ENCODE measurements around the gene HSD17B1. TPM values are rescaled to one million over a fixed set of nuclear protein-coding genes. Genes with fewer than 3 reads are reported as not detected.

HSD17B1 gene
- total and polyA plus RNA-seq, 3 experiments from 2014 or later: 0.29 to 0.48 (median 0.37) TPM

DNA sequence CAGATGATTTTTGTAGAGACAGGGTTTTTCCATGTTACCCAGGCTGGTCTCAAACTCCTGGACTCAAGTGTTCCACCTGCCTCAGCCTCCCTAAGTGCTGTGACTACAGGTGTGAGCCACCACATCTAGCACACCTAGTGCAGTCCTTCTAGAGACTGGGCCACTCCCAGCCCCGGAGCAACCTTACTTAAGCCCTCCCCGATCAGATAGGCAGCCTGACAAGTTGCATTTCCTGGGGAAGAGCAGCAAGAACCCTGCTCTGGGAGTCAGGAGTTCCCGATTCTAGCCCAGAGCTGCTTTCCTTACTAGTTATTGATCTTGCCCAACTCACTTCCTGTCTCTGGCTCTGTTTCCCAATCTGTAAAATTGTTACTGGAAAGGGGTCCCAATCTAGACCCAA lies 23.7 kb upstream of the HSD17B1 start:
- H3K27ac ChIP-seq (ENCODE audit: low read depth, low read length): no peak overlapping the region
- H3K27me3 Mint-ChIP-seq: peaks cover 0 to 3% of the 10 kb centered on the region in 2 donors
- H3K27ac Mint-ChIP-seq: peak overlapping the region in 5 of 8 donors; percentile 12 to 93 (median 84)
- H3K36me3 ChIP-seq (ENCODE audit: insufficient read depth, low read length): no peaks in the 10 kb centered on the region
- no peaks in the 10 kb centered on the region for H3K36me3 Mint-ChIP-seq
- H3K4me1 Mint-ChIP-seq: peaks cover 41 to 57% (median 48%) of the 10 kb centered on the region in 3 donors
- peak overlapping the region in 2 of 7 donors; percentile 24 to 26 for H3K4me3 Mint-ChIP-seq
- H3K4me1 ChIP-seq (ENCODE audit: insufficient read depth, low read length): peaks cover 34% of the 10 kb centered on the region
- ChIA-PET POLR2A (interaction anchor here (0.7 kb wide), 1 partner anchor 130 kb away, joined by 3 read pairs; the partner anchor contains the start of gene TUBG2), CTCF (interaction anchor here (0.7 to 2.0 kb wide), 6 partner anchors 11 to 207 kb away, joined by 3 to 11 read pairs (median 5); partner anchors contain the start of gene CAVIN1)
- H3K4me3 ChIP-seq (ENCODE audit: low read length): no peak overlapping the region
- H3K27me3 ChIP-seq (ENCODE audit: insufficient read depth, low read length, poor library complexity, severe bottlenecking): no peaks in the 10 kb centered on the region
- no peak for DNase-seq
- no peaks in the 10 kb centered on the region for H3K9me3 ChIP-seq (ENCODE audit: low read length)
- no peaks in the 10 kb centered on the region for H3K9me3 Mint-ChIP-seq

- Mint-ChIP-seq H3K27ac (peak overlapping the region in 7 of 8 donors; percentile 84 to 92 (median 88)), H3K4me1 (peaks cover 44 to 51% (median 46%) of the 10 kb centered on the region in 3 donors), H3K27me3 (no peaks in the 10 kb centered on the region), H3K9me3 (no peaks in the 10 kb centered on the region), H3K36me3 (peaks cover 0 to 1% (median 0%) of the 10 kb centered on the region in 3 donors), H3K4me3 (peak overlapping the region; percentile 83 to 92 (median 86))
- H3K4me1 ChIP-seq (ENCODE audit: insufficient read depth, low read length): peaks cover 42% of the 10 kb centered on the region
- CTCF ChIA-PET: interaction anchor here (0.9 to 1.8 kb wide), 6 partner anchors 47 to 219 kb away, joined by 3 to 11 read pairs (median 5); partner anchors contain the start of genes CAVIN1, PSMC3IP and STAT3
- no peak for DNase-seq
- H3K27me3 ChIP-seq (ENCODE audit: insufficient read depth, low read length, poor library complexity, severe bottlenecking): no peaks in the 10 kb centered on the region
- H3K27ac ChIP-seq (ENCODE audit: low read depth, low read length): no peak overlapping the region
- H3K9me3 ChIP-seq (ENCODE audit: low read length): no peaks in the 10 kb centered on the region
- H3K36me3 ChIP-seq (ENCODE audit: insufficient read depth, low read length): no peaks in the 10 kb centered on the region
- H3K4me3 ChIP-seq (ENCODE audit: low read length): no peak overlapping the region
- POLR2A ChIA-PET: interaction anchor here (1.1 to 1.3 kb wide), 2 partner anchors 17 to 23 kb away, joined by 3 read pairs; no protein-coding TSS in a partner anchor
Observed at GRCh38 chr17:42530952-42531454, 21.7 kb upstream of the HSD17B1 start.

- Mint-ChIP-seq H3K27me3 (no peaks in the 10 kb centered on the region), H3K36me3 (peaks cover 0 to 1% (median 0%) of the 10 kb centered on the region in 3 donors), H3K27ac (peak overlapping the region; percentile 43 to 92 (median 89)), H3K4me3 (peak overlapping the region; percentile 83 to 92 (median 86)), H3K9me3 (no peaks in the 10 kb centered on the region), H3K4me1 (peaks cover 46 to 53% (median 47%) of the 10 kb centered on the region in 3 donors)
- Histone ChIP-seq H3K27ac (ENCODE audit: low read depth, low read length) (peak overlapping the region; percentile 43), H3K9me3 (ENCODE audit: low read length) (no peaks in the 10 kb centered on the region), H3K4me3 (ENCODE audit: low read length) (peak overlapping the region; percentile 65), H3K4me1 (ENCODE audit: insufficient read depth, low read length) (peaks cover 44% of the 10 kb centered on the region), H3K27me3 (ENCODE audit: insufficient read depth, low read length, poor library complexity, severe bottlenecking) (no peaks in the 10 kb centered on the region), H3K36me3 (ENCODE audit: insufficient read depth, low read length) (no peaks in the 10 kb centered on the region)
- CTCF ChIA-PET: interaction anchor here (0.7 to 1.8 kb wide), 5 partner anchors 9 to 47 kb away, joined by 3 to 7 read pairs (median 3); partner anchors contain the start of gene MLX
- peak; percentile 40 to 68 (median 54) for DNase-seq
- POLR2A ChIA-PET: interaction anchor here (0.7 to 1.3 kb wide), 2 partner anchors 9 to 17 kb away, joined by 3 read pairs; no protein-coding TSS in a partner anchor
Observed at GRCh38 chr17:42531455-42532354, 21.0 kb upstream of the HSD17B1 start.

DNA sequence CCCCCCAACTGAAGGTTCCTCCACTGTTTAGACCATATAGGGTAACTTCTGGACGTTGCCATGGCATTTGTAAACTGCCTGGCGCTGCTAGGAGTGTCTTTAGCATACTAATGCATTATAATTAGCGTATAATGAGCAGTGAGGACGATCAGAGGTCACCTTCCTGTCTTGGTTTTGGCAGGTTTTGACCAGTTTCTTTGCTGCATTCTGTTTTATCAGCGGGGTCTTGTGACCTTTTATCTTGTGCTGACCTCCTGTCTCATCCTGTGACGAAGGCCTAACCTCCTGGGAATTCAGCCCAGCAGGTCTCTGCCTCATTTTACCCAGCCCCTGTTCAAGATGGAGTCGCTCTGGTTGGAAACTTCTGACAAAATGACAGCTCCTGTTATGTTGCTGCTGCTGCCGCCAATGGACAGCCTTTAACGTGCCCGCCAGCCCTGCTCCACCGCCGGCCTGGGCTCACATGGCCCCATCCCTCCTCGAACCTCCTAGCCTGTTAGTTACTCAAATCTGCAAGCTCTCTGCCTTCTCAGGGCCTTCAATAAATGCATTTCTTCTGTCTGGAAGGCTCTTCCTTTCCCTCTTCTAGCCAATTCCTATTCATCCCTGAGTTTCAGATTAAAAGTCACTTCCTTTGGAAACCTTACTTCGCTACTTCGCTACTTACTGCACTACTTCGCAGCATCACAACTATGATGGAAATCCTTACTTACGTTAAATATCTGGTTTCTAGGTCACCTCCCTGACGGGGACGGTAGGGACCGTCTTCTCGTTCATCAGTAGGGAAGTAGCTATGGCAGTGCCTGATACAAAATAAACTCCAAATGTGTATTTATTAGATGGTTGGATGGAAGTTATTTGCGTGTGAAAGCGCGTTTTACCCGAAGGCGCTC lies 17.3 kb upstream of the HSD17B1 start:
- POLR2A ChIA-PET: interaction anchor here (0.5 to 1.4 kb wide), 7 partner anchors 13 to 142 kb away, joined by 3 to 11 read pairs (median 3); partner anchors contain the start of genes RETREG3 and TUBG1
- H3K9me3 Mint-ChIP-seq: no peaks in the 10 kb centered on the region
- peaks cover 0 to 10% (median 0%) of the 10 kb centered on the region in 3 donors for H3K36me3 Mint-ChIP-seq
- Histone ChIP-seq H3K36me3 (ENCODE audit: insufficient read depth, low read length) (peaks cover 5% of the 10 kb centered on the region), H3K4me3 (ENCODE audit: low read length) (peak overlapping the region; percentile 39), H3K9me3 (ENCODE audit: low read length) (no peaks in the 10 kb centered on the region), H3K4me1 (ENCODE audit: insufficient read depth, low read length) (peaks cover 32% of the 10 kb centered on the region), H3K27me3 (ENCODE audit: insufficient read depth, low read length, poor library complexity, severe bottlenecking) (no peaks in the 10 kb centered on the region), H3K27ac (ENCODE audit: low read depth, low read length) (peak overlapping the region; percentile 55)
- H3K27ac Mint-ChIP-seq: peak overlapping the region; percentile 20 to 89 (median 47)
- CTCF ChIA-PET: interaction anchor here (0.6 to 2.0 kb wide), 5 partner anchors 8 to 348 kb away, joined by 3 to 10 read pairs (median 7); partner anchors contain the start of gene PSMC3IP
- H3K4me1 Mint-ChIP-seq: peaks cover 35 to 53% (median 39%) of the 10 kb centered on the region in 3 donors
- H3K27me3 Mint-ChIP-seq: no peaks in the 10 kb centered on the region
- no peak for DNase-seq
- peak overlapping the region; percentile 67 to 87 (median 80) for H3K4me3 Mint-ChIP-seq

DNA sequence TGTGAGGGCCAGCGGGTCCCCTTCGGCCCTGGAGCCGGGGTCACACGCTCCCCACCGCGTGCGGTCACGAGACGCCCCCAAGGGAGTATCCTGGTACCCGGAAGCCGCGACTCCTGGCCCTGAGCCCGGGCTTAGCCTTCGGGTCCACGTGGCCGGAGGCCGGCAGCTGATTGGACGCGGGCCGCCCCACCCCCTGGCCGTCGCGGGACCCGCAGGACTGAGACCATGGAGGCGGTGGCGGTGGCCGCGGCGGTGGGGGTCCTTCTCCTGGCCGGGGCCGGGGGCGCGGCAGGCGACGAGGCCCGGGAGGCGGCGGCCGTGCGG lies 16.7 kb upstream of the HSD17B1 start, which contains the start of gene NAGLU:
Gene NAGLU (plus strand): TSS at position 194 of the 324 bp plus-strand sequence. CDS start 32 bp downstream, at position 226.
- H3K36me3 Mint-ChIP-seq: peaks cover 0 to 10% (median 0%) of the 10 kb centered on the region in 3 donors
- POLR2A ChIA-PET: interaction anchor here (0.5 to 1.4 kb wide), 10 partner anchors 11 to 147 kb away, joined by 3 to 11 read pairs (median 3); partner anchors contain the start of genes RETREG3, STAT3 and TUBG1
- H3K4me3 ChIP-seq (ENCODE audit: low read length): peak within 1 kb of the TSS; percentile 70

DNA sequence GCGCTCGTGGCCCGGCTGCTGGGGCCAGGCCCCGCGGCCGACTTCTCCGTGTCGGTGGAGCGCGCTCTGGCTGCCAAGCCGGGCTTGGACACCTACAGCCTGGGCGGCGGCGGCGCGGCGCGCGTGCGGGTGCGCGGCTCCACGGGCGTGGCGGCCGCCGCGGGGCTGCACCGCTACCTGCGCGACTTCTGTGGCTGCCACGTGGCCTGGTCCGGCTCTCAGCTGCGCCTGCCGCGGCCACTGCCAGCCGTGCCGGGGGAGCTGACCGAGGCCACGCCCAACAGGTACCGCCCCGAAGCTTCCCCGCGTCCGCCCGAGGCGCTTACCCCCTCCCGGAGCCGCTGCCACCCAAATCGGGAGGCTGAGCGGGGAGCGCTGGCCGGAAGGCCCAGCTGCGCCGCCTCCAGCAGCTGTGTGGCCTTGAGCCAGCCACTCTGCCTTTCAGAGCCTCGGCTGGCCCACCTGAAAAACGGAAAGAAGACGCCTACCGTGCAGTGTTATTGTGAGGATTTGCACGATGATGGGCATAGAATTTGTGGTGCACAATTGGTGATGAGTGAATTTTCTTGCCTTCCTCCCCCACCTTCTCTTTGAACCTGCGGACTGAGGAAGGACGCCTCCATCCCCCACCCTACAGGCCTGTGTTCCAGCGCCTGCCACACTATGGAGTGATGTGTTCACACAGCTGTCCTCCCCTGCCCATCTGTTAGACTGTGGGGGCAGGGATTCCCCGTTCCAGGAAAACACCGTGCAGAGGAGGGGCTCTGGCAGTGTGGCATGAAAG lies 16.2 kb upstream of the HSD17B1 start:
- DNase-seq: peak in 4 of 5 donors; percentile 50 to 76 (median 61)
- H3K27ac Mint-ChIP-seq: peak overlapping the region in 5 of 8 donors; percentile 39 to 88 (median 58)
- H3K9me3 Mint-ChIP-seq: no peaks in the 10 kb centered on the region
- Histone ChIP-seq H3K36me3 (ENCODE audit: insufficient read depth, low read length) (peaks cover 5% of the 10 kb centered on the region), H3K4me1 (ENCODE audit: insufficient read depth, low read length) (peaks cover 31% of the 10 kb centered on the region), H3K4me3 (ENCODE audit: low read length) (peak overlapping the region; percentile 70), H3K27ac (ENCODE audit: low read depth, low read length) (peak overlapping the region; percentile 27), H3K27me3 (ENCODE audit: insufficient read depth, low read length, poor library complexity, severe bottlenecking) (no peaks in the 10 kb centered on the region), H3K9me3 (ENCODE audit: low read length) (no peaks in the 10 kb centered on the region)
- peaks cover 0 to 11% (median 0%) of the 10 kb centered on the region in 3 donors for H3K36me3 Mint-ChIP-seq
- ChIA-PET POLR2A (interaction anchor here (0.7 to 1.4 kb wide), 9 partner anchors 10 to 148 kb away, joined by 3 to 9 read pairs (median 3); partner anchors contain the start of genes RETREG3, STAT3 and TUBG1), CTCF (interaction anchor here (0.7 to 2.0 kb wide), 8 partner anchors 9 to 130 kb away, joined by 3 to 10 read pairs (median 5); partner anchors contain the start of gene PSMC3IP)
- H3K4me3 Mint-ChIP-seq: peak overlapping the region; percentile 76 to 89 (median 83)
- peaks cover 35 to 53% (median 39%) of the 10 kb centered on the region in 3 donors for H3K4me1 Mint-ChIP-seq
- H3K27me3 Mint-ChIP-seq: no peaks in the 10 kb centered on the region

More for the DNA sequence above, 16.7 kb upstream of the HSD17B1 start, which contains the start of gene NAGLU:
- Mint-ChIP-seq H3K9me3 (no peaks in the 10 kb centered on the region), H3K27me3 (no peaks in the 10 kb centered on the region), H3K27ac (peak within 1 kb of the TSS; percentile 32 to 89 (median 54)), H3K4me1 (peaks cover 35 to 53% (median 39%) of the 10 kb centered on the region in 3 donors), H3K4me3 (peak within 1 kb of the TSS; percentile 76 to 89 (median 84))
- Histone ChIP-seq H3K36me3 (ENCODE audit: insufficient read depth, low read length) (peaks cover 5% of the 10 kb centered on the region), H3K27ac (ENCODE audit: low read depth, low read length) (peak within 1 kb of the TSS; percentile 55), H3K27me3 (ENCODE audit: insufficient read depth, low read length, poor library complexity, severe bottlenecking) (no peaks in the 10 kb centered on the region), H3K4me1 (ENCODE audit: insufficient read depth, low read length) (peaks cover 31% of the 10 kb centered on the region), H3K9me3 (ENCODE audit: low read length) (no peaks in the 10 kb centered on the region)
- DNase-seq: peak; percentile 66 to 87 (median 78)
- CTCF ChIA-PET: interaction anchor here (0.6 to 2.0 kb wide), 8 partner anchors 8 to 348 kb away, joined by 3 to 10 read pairs (median 5); partner anchors contain the start of gene PSMC3IP
